Vagina (tissue), 2 donors: Measurements from ENCODE around the gene GMPPB. TPM values are rescaled to one million over a fixed set of nuclear protein-coding genes. Genes with fewer than 3 reads are reported as not detected.

Experiments
- DNase-seq, 2 donors: peaks; one replicate each; pipeline ENCODE4 v3.0.0-alpha.2; 2017; ENCODE audit errors: extremely low spot score in 2 of 2
- H3K27ac ChIP-seq: fragments of 200-600 bp; sonication (generic); one replicate; pipeline ENCODE4 v1.5.1; 2019
- H3K27me3 ChIP-seq: fragments of 200-600 bp; sonication (generic); one replicate; pipeline ENCODE4 v1.5.1; 2019
- H3K36me3 ChIP-seq, 2 donors: fragments of 200-600 bp; sonication (generic); one replicate each; pipeline ENCODE4 v1.5.1; 2017 to 2019
- H3K4me1 ChIP-seq: fragments of 200-600 bp; sonication (generic); one replicate; pipeline ENCODE4 v1.5.1; 2019
- H3K4me3 ChIP-seq, 2 donors: fragments of 200-600 bp; sonication (generic); 1 replicate in 1 of 2; 2 replicates in 1 of 2; pipeline ENCODE4 v1.5.1; 2016 to 2019
- H3K9me3 ChIP-seq: fragments of 200-600 bp; sonication (generic); one replicate; pipeline ENCODE4 v1.5.1; 2019
- CTCF ChIP-seq, 3 experiments: fragments of 450-650 bp in 2 of 3; fragments of 200-600 bp in 1 of 3; sonication (generic) in 1 of 3; IDR thresholded peaks; one replicate each; pipeline ENCODE4 v1.5.1; 2017 to 2019; ENCODE audit warnings: antibody characterized with exemption in 3 of 3, mild to moderate bottlenecking in 2 of 3, moderate library complexity in 2 of 3
- POLR2A ChIP-seq, 2 donors: fragments of 450-650 bp; IDR thresholded peaks; one replicate each; pipeline ENCODE4 v1.6.1; 2017; ENCODE audit warnings: antibody characterized with exemption in 2 of 2, mild to moderate bottlenecking in 2 of 2, moderate library complexity in 2 of 2
- POLR2AphosphoS5 ChIP-seq, 2 donors: sonication (generic); formaldehyde crosslinking; IDR thresholded peaks; one replicate each; pipeline ENCODE4 v1.9.0; 2017; ENCODE audit warnings: antibody characterized with exemption in 2 of 2, mild to moderate bottlenecking in 2 of 2, low read depth in 1 of 2; ENCODE audit not compliant: insufficient read depth in 1 of 2
- intact Hi-C: fragments of 100-400 bp; cut with DNase I; formaldehyde crosslinking; loops from one replicate; pipeline ENCODE4 v1.15.1; 2023
- total RNA-seq: library from RNA; depleted of rRNA; stranded (reverse); fragments of >200 nt; gene quantifications from one replicate; pipeline ENCODE4 v1.2.3, GENCODE V29; 2016

The GMPPB gene
- total RNA-seq, 1 donor from 2014 or later: 19.9 TPM

DNA sequence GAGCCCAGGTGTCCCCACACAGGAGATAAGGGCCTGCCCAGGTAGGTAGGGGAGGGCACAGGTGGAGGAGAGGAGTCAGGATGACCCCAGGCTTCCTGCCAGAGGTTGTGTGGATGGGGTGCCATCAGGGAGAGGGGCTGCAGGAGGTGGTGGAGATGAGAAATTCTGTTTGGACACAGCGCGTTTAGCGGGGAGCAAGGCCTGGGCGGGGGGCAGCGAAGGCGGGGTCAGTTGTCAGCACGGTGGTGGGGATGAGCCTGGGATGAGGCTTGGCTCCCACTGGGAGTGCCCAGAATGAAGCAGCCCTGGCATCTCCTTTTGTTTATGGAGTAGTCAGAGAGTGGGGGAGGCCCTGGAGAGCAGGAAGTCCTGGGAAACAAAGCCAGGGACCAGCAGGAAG is 19.8 kb downstream of the GMPPB start:
- Histone ChIP-seq H3K9me3 (no peaks in the 10 kb centered on the region), H3K27ac (no peak overlapping the region), H3K4me1 (no peaks in the 10 kb centered on the region), H3K36me3 (peaks cover 0 to 41% of the 10 kb centered on the region in 2 donors), H3K4me3 (no peak overlapping the region), H3K27me3 (no peaks in the 10 kb centered on the region)
- intact Hi-C loops: no loop called here
- TF ChIP-seq POLR2A (IDR thresholded peaks at IDR 0.05) (no peak), POLR2AphosphoS5 (IDR thresholded peaks at IDR 0.05; ENCODE audit: insufficient read depth in 1 of 2, low read depth in 1 of 2) (no peak)
- no peak for DNase-seq

DNA sequence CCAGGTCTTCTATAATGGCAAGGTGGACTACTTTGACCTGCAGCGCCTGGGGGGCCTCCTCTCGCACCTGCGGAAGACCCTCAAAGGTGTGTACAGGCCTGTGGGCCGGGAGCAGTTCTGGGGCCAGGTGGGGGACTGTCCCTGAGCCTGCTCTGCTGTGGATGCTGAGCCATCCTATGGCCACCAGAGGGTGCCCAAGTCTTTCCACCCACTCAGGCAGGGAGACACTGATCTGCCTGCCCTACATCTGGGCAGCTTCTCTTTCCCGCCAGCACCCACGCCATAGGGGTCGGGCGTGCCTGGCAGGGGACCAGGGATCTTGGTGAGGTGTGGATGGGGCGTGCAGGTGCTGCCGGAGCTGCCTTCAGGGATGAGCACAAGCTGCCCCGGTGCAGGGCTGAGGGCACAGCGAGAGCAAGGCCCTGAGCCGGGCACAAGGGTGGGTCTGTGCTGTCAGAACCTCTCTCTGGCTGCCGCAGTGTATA is 20.3 kb downstream of the GMPPB start:
- Histone ChIP-seq H3K36me3 (peaks cover 0 to 42% of the 10 kb centered on the region in 2 donors), H3K9me3 (no peaks in the 10 kb centered on the region), H3K4me1 (no peaks in the 10 kb centered on the region), H3K27me3 (no peaks in the 10 kb centered on the region), H3K27ac (no peak overlapping the region), H3K4me3 (no peak overlapping the region)
- DNase-seq: no peak
- TF ChIP-seq POLR2A (IDR thresholded peaks at IDR 0.05): no peak
- peak; percentile 7 to 67 (median 56) for TF ChIP-seq CTCF (IDR thresholded peaks at IDR 0.05)
- TF ChIP-seq POLR2AphosphoS5 (IDR thresholded peaks at IDR 0.05; ENCODE audit: insufficient read depth in 1 of 2, low read depth in 1 of 2): no peak
- intact Hi-C loops: no loop called here

DNA sequence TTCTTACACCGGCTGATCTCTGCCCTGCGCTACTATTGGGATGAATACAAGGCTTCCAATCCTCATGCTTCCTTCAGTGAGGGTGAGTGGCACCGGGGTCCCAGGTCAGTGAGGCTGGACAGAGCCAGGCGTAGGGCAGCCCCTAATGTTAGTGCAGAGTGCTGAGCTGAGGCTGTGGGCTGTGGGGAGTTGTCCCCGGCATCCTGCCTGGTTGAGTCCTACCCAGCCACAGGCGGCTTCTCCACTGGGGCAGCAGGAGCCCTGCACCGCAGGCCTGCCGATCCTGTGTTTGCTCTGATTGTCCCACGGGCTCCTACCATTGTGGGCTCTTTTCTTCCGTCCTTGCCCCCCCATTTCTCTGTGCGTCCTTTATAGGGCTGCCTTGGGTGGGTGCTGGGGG is 21.1 kb downstream of the GMPPB start:
- Histone ChIP-seq H3K27me3 (no peaks in the 10 kb centered on the region), H3K36me3 (peaks cover 0 to 50% of the 10 kb centered on the region in 2 donors)

GRCh38 chr3:49701388-49702077 is 22.2 kb downstream of the GMPPB start:
- TF ChIP-seq POLR2A (IDR thresholded peaks at IDR 0.05) (no peak), CTCF (IDR thresholded peaks at IDR 0.05) (no peak), POLR2AphosphoS5 (IDR thresholded peaks at IDR 0.05; ENCODE audit: insufficient read depth in 1 of 2, low read depth in 1 of 2) (no peak)
- no peak overlapping the region for H3K4me3 ChIP-seq
- H3K27ac ChIP-seq: no peak overlapping the region
- H3K9me3 ChIP-seq: no peaks in the 10 kb centered on the region
- H3K36me3 ChIP-seq: peaks cover 0 to 49% of the 10 kb centered on the region in 2 donors
- H3K4me1 ChIP-seq: no peaks in the 10 kb centered on the region
- intact Hi-C loops: no loop called here
- H3K27me3 ChIP-seq: no peaks in the 10 kb centered on the region
- no peak for DNase-seq

More for the DNA sequence above, 21.1 kb downstream of the GMPPB start:
- intact Hi-C loops: no loop called here
- no peaks in the 10 kb centered on the region for H3K4me1 ChIP-seq
- DNase-seq: no peak
- no peaks in the 10 kb centered on the region for H3K9me3 ChIP-seq
- no peak for TF ChIP-seq CTCF (IDR thresholded peaks at IDR 0.05)
- TF ChIP-seq POLR2AphosphoS5 (IDR thresholded peaks at IDR 0.05; ENCODE audit: insufficient read depth in 1 of 2, low read depth in 1 of 2): no peak
- no peak for TF ChIP-seq POLR2A (IDR thresholded peaks at IDR 0.05)
- no peak overlapping the region for H3K27ac ChIP-seq
- H3K4me3 ChIP-seq: no peak overlapping the region

DNA sequence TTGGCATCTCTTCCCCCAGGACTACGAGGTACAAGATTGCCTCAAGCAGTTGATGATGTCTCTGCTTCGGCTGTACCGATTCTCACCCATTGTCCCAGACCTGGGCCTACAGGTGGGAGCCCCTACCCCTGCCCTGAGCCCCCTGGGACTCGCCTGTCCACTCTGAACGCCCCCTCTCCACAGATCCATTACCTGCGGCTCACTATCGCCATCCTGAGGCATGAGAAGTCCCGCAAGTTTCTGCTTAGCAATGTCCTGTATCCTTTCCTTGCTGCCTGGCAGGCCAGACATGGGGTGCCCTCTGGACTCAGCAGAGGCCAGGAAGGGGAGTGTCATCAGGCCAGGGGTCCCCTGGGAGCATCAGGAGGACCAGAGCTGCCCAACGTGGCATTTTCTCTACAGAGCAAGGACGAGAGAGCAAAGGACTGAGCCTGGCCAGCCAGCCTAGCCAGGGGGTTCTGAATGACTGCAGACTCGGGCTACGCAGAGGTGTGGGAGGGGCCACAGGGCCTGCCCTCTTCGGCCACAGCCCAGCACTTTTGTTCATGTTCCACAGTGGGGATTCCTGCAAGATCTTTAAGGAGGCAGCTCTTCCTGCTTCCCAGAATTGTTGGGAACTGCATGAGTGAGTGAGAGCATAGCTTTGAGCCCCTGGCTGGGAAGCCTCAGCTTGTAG is 23.2 kb downstream of the GMPPB start:
- Histone ChIP-seq H3K36me3 (peaks cover 0 to 41% of the 10 kb centered on the region in 2 donors), H3K4me1 (no peaks in the 10 kb centered on the region), H3K9me3 (no peaks in the 10 kb centered on the region), H3K27me3 (no peaks in the 10 kb centered on the region), H3K4me3 (no peak overlapping the region), H3K27ac (no peak overlapping the region)
- intact Hi-C loops: no loop called here
- TF ChIP-seq CTCF (IDR thresholded peaks at IDR 0.05): no peak
- no peak for TF ChIP-seq POLR2AphosphoS5 (IDR thresholded peaks at IDR 0.05; ENCODE audit: insufficient read depth in 1 of 2, low read depth in 1 of 2)
- TF ChIP-seq POLR2A (IDR thresholded peaks at IDR 0.05): no peak
- DNase-seq: no peak
